ENCODE results near the gene PCED1B.
A peak's percentile ranks its signal among the peaks of the same experiment; 100 is the strongest.

Gene PCED1B

DNA sequence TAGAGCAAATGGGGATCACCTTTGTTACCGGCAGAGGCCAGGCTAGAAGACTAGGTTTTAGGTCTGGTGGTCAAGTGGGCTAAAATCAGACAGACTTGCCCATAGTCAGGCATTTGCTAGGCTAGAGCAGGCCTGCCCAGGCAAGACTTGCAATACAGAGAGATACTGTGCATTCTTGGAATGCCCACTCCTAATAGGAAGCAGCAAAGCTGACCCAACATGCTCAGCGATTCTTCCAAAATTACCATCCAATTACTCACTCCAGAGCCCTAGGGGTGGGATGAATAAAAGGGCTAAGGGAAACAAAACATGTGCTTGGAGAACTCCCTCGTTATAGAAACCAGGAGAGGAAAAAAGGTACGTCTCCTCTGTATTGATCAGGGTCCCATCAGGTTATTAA is 188.2 kb downstream of the PCED1B start:
- Histone ChIP-seq H2AK5ac (ENCODE audit: low read length) (no peak overlapping the region), H3K9me3 (ENCODE audit: insufficient read depth, low read depth, low read length) (no peaks in the 10 kb centered on the region), H4K12ac (ENCODE audit: low read depth, low read length) (no peak overlapping the region), H3K4me1 (ENCODE audit: control insufficient read depth in 1 of 2, insufficient read depth in 2 of 2, low read length in 2 of 2) (peaks cover 3 to 6% of the 10 kb centered on the region in 2 experiments), H3K9ac (ENCODE audit: low read length) (no peak overlapping the region), H3K4me3 (ENCODE audit: low read depth, low read length) (no peak overlapping the region), H2BK5ac (ENCODE audit: low read depth, low read length, poor library complexity) (no peak overlapping the region), H4K8ac (ENCODE audit: low read depth, low read length) (no peak overlapping the region), H3K27ac (ENCODE audit: low read depth, low read length) (no peak overlapping the region), H3K23ac (ENCODE audit: low read length) (no peak overlapping the region), H3K14ac (ENCODE audit: low read length) (no peak overlapping the region), H3K79me2 (ENCODE audit: control insufficient read depth, insufficient read depth, low read length, poor library complexity) (no peaks in the 10 kb centered on the region), H2AFZ (ENCODE audit: insufficient read depth, low read length, poor library complexity) (no peak overlapping the region), H2BK120ac (ENCODE audit: insufficient read depth, low read length, poor library complexity) (no peak overlapping the region), H3K36me3 (ENCODE audit: control insufficient read depth in 1 of 2, insufficient read depth in 2 of 2, low read length in 2 of 2) (no peaks in the 10 kb centered on the region), H3K4ac (ENCODE audit: low read depth, low read length) (no peak overlapping the region), H3K27me3 (ENCODE audit: insufficient read depth, low read length) (no peaks in the 10 kb centered on the region), H3K4me2 (ENCODE audit: low read length) (no peak overlapping the region), H3K79me1 (ENCODE audit: low read length) (peaks cover 2% of the 10 kb centered on the region), H2BK12ac (ENCODE audit: low read length) (no peak overlapping the region), H4K91ac (ENCODE audit: low read depth, low read length) (no peak overlapping the region), H3K18ac (ENCODE audit: low read length) (no peak overlapping the region)
- no CpG with 5 or more reads among the region's 4 CpGs for WGBS (ENCODE audit: extremely low coverage, insufficient coverage, insufficient read length)
- peak; percentile 51 to 83 for DNase-seq

DNA sequence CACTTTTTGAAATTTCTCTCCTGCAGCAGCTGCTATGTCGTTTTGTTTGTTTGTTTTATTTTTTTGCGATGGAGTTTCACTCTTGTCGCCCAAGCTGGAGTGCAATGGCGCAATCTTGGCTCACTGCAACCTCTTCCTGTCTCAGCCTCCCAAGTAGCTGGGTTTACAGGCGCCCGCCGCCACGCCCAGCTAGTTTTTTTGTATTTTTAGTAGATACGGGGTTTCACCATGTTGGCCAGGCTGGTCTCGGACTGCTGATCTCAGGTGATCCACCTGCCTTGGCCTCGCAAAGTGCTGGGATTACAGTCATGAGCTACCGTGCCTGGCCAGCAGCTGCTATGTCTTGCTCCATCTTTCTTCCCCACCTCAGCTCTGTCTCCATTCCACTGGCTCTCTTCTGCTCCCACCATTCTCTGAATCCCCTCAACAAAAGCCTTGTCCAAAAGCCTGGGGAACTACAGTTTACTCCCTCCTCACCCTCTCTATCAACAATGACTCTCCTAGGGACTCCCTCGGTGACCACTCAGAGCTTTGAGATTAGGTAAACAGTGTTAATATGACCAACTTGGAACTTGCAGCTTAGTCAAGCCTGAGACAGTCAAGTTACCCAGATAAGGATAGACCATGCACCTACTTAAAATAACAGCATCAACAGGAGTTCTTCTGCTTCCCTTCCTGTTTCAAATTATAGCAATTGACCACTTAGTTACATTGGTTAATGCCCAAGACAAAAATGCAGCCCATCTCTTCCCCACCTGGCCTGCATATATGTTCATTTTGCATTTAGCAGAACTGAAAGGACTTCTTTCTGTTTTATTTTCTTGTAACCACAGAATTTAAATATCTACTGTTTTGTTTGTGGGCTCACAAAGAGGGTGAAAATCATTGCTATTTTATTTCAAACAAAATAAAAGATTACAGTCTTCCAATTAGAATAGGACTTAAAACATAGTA is 189.4 kb downstream of the PCED1B start:
- Histone ChIP-seq H3K14ac (ENCODE audit: low read length) (no peak overlapping the region), H2AK5ac (ENCODE audit: low read length) (no peak overlapping the region), H4K12ac (ENCODE audit: low read depth, low read length) (no peak overlapping the region), H2BK5ac (ENCODE audit: low read depth, low read length, poor library complexity) (no peak overlapping the region), H3K4me2 (ENCODE audit: low read length) (no peak overlapping the region), H3K79me1 (ENCODE audit: low read length) (peaks cover 2% of the 10 kb centered on the region), H3K9me3 (ENCODE audit: insufficient read depth, low read depth, low read length) (no peaks in the 10 kb centered on the region), H3K18ac (ENCODE audit: low read length) (no peak overlapping the region), H2BK12ac (ENCODE audit: low read length) (no peak overlapping the region), H2AFZ (ENCODE audit: insufficient read depth, low read length, poor library complexity) (no peak overlapping the region), H3K23ac (ENCODE audit: low read length) (no peak overlapping the region), H2BK120ac (ENCODE audit: insufficient read depth, low read length, poor library complexity) (no peak overlapping the region), H3K27me3 (ENCODE audit: insufficient read depth, low read length) (no peaks in the 10 kb centered on the region), H4K8ac (ENCODE audit: low read depth, low read length) (no peak overlapping the region), H3K4ac (ENCODE audit: low read depth, low read length) (no peak overlapping the region), H4K91ac (ENCODE audit: low read depth, low read length) (no peak overlapping the region), H3K4me1 (ENCODE audit: control insufficient read depth in 1 of 2, insufficient read depth in 2 of 2, low read length in 2 of 2) (peaks cover 3 to 10% of the 10 kb centered on the region in 2 experiments), H3K36me3 (ENCODE audit: control insufficient read depth in 1 of 2, insufficient read depth in 2 of 2, low read length in 2 of 2) (no peaks in the 10 kb centered on the region), H3K27ac (ENCODE audit: low read depth, low read length) (no peak overlapping the region), H3K79me2 (ENCODE audit: control insufficient read depth, insufficient read depth, low read length, poor library complexity) (no peaks in the 10 kb centered on the region), H3K9ac (ENCODE audit: low read length) (no peak overlapping the region), H3K4me3 (ENCODE audit: low read depth, low read length) (no peak overlapping the region)
- no CpG with 5 or more reads among the region's 13 CpGs for WGBS (ENCODE audit: extremely low coverage, insufficient coverage, insufficient read length)
- DNase-seq, result no peak

DNA sequence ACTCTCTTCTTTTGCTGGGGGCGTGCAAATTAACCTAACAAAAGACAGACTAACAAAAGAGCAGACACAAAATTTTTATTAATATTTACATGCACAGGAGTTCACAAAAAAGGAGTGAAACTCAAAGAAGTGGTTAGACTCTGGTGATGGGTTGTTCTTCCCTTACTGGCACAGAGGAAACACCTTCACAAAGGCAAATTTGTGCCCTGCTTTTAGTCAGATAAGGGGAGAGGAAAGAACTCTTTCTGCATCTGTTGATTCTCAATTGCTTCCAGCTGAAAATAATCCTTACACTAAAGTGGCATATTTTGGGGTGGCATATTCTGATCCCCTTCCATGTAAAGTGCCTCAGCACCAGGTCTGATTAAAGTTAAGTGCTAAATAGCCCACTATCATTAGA is 190.5 kb downstream of the PCED1B start:
- Histone ChIP-seq H3K4me2 (ENCODE audit: low read length) (no peak overlapping the region), H4K8ac (ENCODE audit: low read depth, low read length) (no peak overlapping the region), H2AFZ (ENCODE audit: insufficient read depth, low read length, poor library complexity) (no peak overlapping the region), H3K4me1 (ENCODE audit: control insufficient read depth in 1 of 2, insufficient read depth in 2 of 2, low read length in 2 of 2) (peaks cover 3 to 10% of the 10 kb centered on the region in 2 experiments), H3K27me3 (ENCODE audit: insufficient read depth, low read length) (no peaks in the 10 kb centered on the region), H3K23ac (ENCODE audit: low read length) (no peak overlapping the region), H3K79me2 (ENCODE audit: control insufficient read depth, insufficient read depth, low read length, poor library complexity) (no peaks in the 10 kb centered on the region), H3K9ac (ENCODE audit: low read length) (no peak overlapping the region), H2BK120ac (ENCODE audit: insufficient read depth, low read length, poor library complexity) (no peak overlapping the region), H3K18ac (ENCODE audit: low read length) (no peak overlapping the region), H3K4ac (ENCODE audit: low read depth, low read length) (no peak overlapping the region), H3K14ac (ENCODE audit: low read length) (no peak overlapping the region), H3K79me1 (ENCODE audit: low read length) (peaks cover 4% of the 10 kb centered on the region), H3K27ac (ENCODE audit: low read depth, low read length) (no peak overlapping the region), H2AK5ac (ENCODE audit: low read length) (no peak overlapping the region), H3K9me3 (ENCODE audit: insufficient read depth, low read depth, low read length) (no peaks in the 10 kb centered on the region), H3K4me3 (ENCODE audit: low read depth, low read length) (no peak overlapping the region), H2BK5ac (ENCODE audit: low read depth, low read length, poor library complexity) (no peak overlapping the region), H4K91ac (ENCODE audit: low read depth, low read length) (no peak overlapping the region), H2BK12ac (ENCODE audit: low read length) (no peak overlapping the region), H4K12ac (ENCODE audit: low read depth, low read length) (no peak overlapping the region), H3K36me3 (ENCODE audit: control insufficient read depth in 1 of 2, insufficient read depth in 2 of 2, low read length in 2 of 2) (no peaks in the 10 kb centered on the region)
- WGBS (ENCODE audit: extremely low coverage, insufficient coverage, insufficient read length), result no CpG with 5 or more reads among the region's 1 CpG
- no peak for DNase-seq

DNA sequence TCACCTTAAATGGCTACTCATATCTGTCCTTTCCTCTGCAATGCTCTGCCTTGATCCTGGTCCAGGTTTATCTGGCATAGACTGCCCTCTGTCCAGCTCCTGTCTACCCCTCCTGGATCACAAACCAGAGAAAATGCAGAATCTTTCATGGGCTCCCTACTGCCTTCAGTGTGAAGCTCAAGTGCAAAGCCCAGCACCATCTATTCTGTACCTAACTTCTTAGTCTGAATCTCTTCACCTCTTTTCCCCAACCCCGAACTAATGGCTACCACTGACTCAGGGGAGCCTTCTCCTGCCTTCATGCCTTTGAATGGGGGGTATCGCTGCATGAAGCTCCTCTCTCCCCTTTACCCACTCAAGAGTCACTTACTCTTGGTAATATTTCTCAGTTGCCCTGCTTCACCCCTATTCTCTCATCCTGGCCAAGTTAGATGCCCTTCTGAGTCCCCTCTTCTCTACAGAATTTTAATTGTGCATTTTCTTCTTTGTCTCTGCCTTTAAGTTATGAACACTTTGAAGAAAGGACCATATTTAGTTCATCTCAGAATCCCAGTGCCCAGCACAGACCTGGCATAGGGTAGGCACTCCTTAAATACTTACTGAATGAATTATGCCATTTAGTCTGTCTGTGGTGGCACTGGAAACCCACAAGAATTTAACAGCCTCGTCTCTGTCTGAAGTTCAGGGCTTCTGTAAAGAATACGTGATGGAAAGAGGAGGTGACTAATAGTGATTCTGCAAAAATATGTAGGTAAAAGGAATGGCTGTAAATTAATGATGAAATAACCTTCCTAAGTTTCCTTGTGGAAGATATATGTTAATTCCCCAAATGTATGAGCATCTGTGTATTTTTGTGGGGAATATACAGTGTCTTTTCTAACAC is 191.6 kb downstream of the PCED1B start:
- Histone ChIP-seq H3K4me2 (ENCODE audit: low read length) (no peak overlapping the region), H3K27ac (ENCODE audit: low read depth, low read length) (no peak overlapping the region), H4K8ac (ENCODE audit: low read depth, low read length) (no peak overlapping the region), H3K4ac (ENCODE audit: low read depth, low read length) (no peak overlapping the region), H2BK120ac (ENCODE audit: insufficient read depth, low read length, poor library complexity) (no peak overlapping the region), H3K79me1 (ENCODE audit: low read length) (peaks cover 4% of the 10 kb centered on the region), H2AK5ac (ENCODE audit: low read length) (no peak overlapping the region), H2BK5ac (ENCODE audit: low read depth, low read length, poor library complexity) (no peak overlapping the region), H3K14ac (ENCODE audit: low read length) (no peak overlapping the region), H2AFZ (ENCODE audit: insufficient read depth, low read length, poor library complexity) (no peak overlapping the region), H3K79me2 (ENCODE audit: control insufficient read depth, insufficient read depth, low read length, poor library complexity) (no peaks in the 10 kb centered on the region), H3K4me3 (ENCODE audit: low read depth, low read length) (no peak overlapping the region), H3K9me3 (ENCODE audit: insufficient read depth, low read depth, low read length) (no peaks in the 10 kb centered on the region), H3K36me3 (ENCODE audit: control insufficient read depth in 1 of 2, insufficient read depth in 2 of 2, low read length in 2 of 2) (no peaks in the 10 kb centered on the region), H3K27me3 (ENCODE audit: insufficient read depth, low read length) (no peaks in the 10 kb centered on the region), H4K91ac (ENCODE audit: low read depth, low read length) (no peak overlapping the region), H4K12ac (ENCODE audit: low read depth, low read length) (no peak overlapping the region), H2BK12ac (ENCODE audit: low read length) (peak overlapping the region; percentile 19), H3K18ac (ENCODE audit: low read length) (no peak overlapping the region), H3K9ac (ENCODE audit: low read length) (no peak overlapping the region), H3K4me1 (ENCODE audit: control insufficient read depth in 1 of 2, insufficient read depth in 2 of 2, low read length in 2 of 2) (peaks cover 3 to 10% of the 10 kb centered on the region in 2 experiments), H3K23ac (ENCODE audit: low read length) (no peak overlapping the region)
- DNase-seq, result no peak
- WGBS (ENCODE audit: extremely low coverage, insufficient coverage, insufficient read length), result no CpG with 5 or more reads among the region's 4 CpGs

Measured in trophoblast cell (in vitro differentiated cells and primary cell).